ENCODE measurements around the gene HP. TPM values are rescaled to one million over a fixed set of nuclear protein-coding genes. Genes with fewer than 3 reads are reported as not detected.

HP gene
- total and polyA plus RNA-seq, 2 of the 13 experiments (the other 11 are each of a cell fraction or from before 2014, with no cell fraction given): 387 to 524 TPM

- TF ChIP-seq ZUFSP (CRISPR knock-in tag; IDR thresholded peaks at IDR 0.05; ENCODE audit: borderline replicate concordance) (no peak), ATF3 (CRISPR knock-in tag; IDR thresholded peaks at IDR 0.05) (0 out of 2 replicates have a peak, but pooled peaks have one; percentile 3), KLF13 (CRISPR knock-in tag; IDR thresholded peaks at IDR 0.05) (no peak), ZNF33A (CRISPR knock-in tag; IDR thresholded peaks at IDR 0.05; ENCODE audit: borderline replicate concordance) (peak; percentile 32; the same call in 1 of the 2 replicates), ZNF30 (CRISPR knock-in tag; IDR thresholded peaks at IDR 0.05) (no peak), IKZF4 (CRISPR knock-in tag; IDR thresholded peaks at IDR 0.05; ENCODE audit: borderline replicate concordance, low read depth, not compliant biosample characterization) (no peak), FIP1L1 (IDR thresholded peaks at IDR 0.05; ENCODE audit: borderline replicate concordance, insufficient read depth, low read depth, low read length) (no peak), PPARG (CRISPR knock-in tag; conservative IDR thresholded peaks at IDR 0.05) (no peak), MXD3 (CRISPR knock-in tag; IDR thresholded peaks at IDR 0.05) (no peak), TEAD2 (CRISPR knock-in tag; IDR thresholded peaks at IDR 0.05) (no peak), ZKSCAN1 (IDR thresholded peaks at IDR 0.05; ENCODE audit: low read length) (no peak), BRCA1 (CRISPR knock-in tag; IDR thresholded peaks at IDR 0.05) (0 out of 2 replicates have a peak, but pooled peaks have one; percentile 14), ZBTB2 (CRISPR knock-in tag; IDR thresholded peaks at IDR 0.05; ENCODE audit: low read depth) (no peak; the same call in 1 of the 2 replicates), ZNF260 (CRISPR knock-in tag; IDR thresholded peaks at IDR 0.05; ENCODE audit: borderline replicate concordance, low read depth) (no peak), IKZF5 (CRISPR knock-in tag; IDR thresholded peaks at IDR 0.05) (no peak), GMEB2 (CRISPR knock-in tag; IDR thresholded peaks at IDR 0.05; ENCODE audit: low read depth) (no peak), SP2 (CRISPR knock-in tag; IDR thresholded peaks at IDR 0.05) (peak; percentile 65), MAFG (CRISPR knock-in tag; IDR thresholded peaks at IDR 0.05) (no peak), ATF6 (CRISPR knock-in tag; conservative IDR thresholded peaks at IDR 0.05) (no peak), ZFAT (CRISPR knock-in tag; conservative IDR thresholded peaks at IDR 0.05) (no peak)
Measured at GRCh38 chr16:72092832-72093447, 38.6 kb downstream of the HP start (continued).

Measured in HepG2 (cell line).